Activated naive CD4-positive, alpha-beta T cell treated with anti-CD3 and anti-CD28 coated beads for 36 hours (primary cell): ENCODE data around the gene MAP7D1. TPM values are rescaled to one million over a fixed set of nuclear protein-coding genes. Genes with fewer than 3 reads are reported as not detected.
A peak's percentile ranks its signal among the peaks of the same experiment; 100 is the strongest.

Source experiments
- CTCF ChIA-PET: fragments of 350-600 bp; sonication (Branson Sonifier 250); formaldehyde crosslinking; loops from one replicate; lab custom pipeline; 2021; ENCODE audit warnings: antibody characterized with exemption; lab: Charles Lee
- DNase-seq: peaks from one replicate; pipeline ENCODE4 v3.0.0-alpha.2; 2020
- H3K27ac Mint-ChIP-seq: one replicate; pipeline ENCODE4 v1.8.0; 2021; ENCODE audit warnings: mild to moderate bottlenecking, mixed read lengths
- H3K27me3 Mint-ChIP-seq: one replicate; pipeline ENCODE4 v1.8.0; 2021; ENCODE audit warnings: low read depth, mixed read lengths
- H3K36me3 Mint-ChIP-seq: one replicate; pipeline ENCODE4 v1.8.0; 2021; ENCODE audit warnings: low read depth, mixed read lengths
- H3K4me1 Mint-ChIP-seq: one replicate; pipeline ENCODE4 v1.8.0; 2021; ENCODE audit warnings: low read depth, mixed read lengths
- H3K4me3 Mint-ChIP-seq: one replicate; pipeline ENCODE4 v1.8.0; 2021; ENCODE audit warnings: mild to moderate bottlenecking, moderate library complexity, mixed read lengths
- H3K9me3 Mint-ChIP-seq: one replicate; pipeline ENCODE4 v1.8.0; 2021; ENCODE audit warnings: mixed read lengths
- intact Hi-C: fragments of 100-400 bp; cut with micrococcal nuclease; formaldehyde crosslinking; loops from one replicate; pipeline ENCODE4 v1.15.1; 2023
- total RNA-seq, 2 experiments: library from RNA; stranded (reverse); gene quantifications; one replicate each; pipeline ENCODE4 v1.2.3, GENCODE V29; 2021

The MAP7D1 gene
- total RNA-seq, 2 experiments from 2014 or later, result 106 TPM

- Mint-ChIP-seq H3K36me3 (peaks cover 20% of the 10 kb centered on the region), H3K9me3 (no peaks in the 10 kb centered on the region), H3K4me3 (no peak overlapping the region), H3K27me3 (no peaks in the 10 kb centered on the region), H3K4me1 (peaks cover 60% of the 10 kb centered on the region), H3K27ac (no peak overlapping the region)
- intact Hi-C loops, result no loop called here
- DNase-seq, result no peak
- CTCF ChIA-PET, result interaction anchor here (0.6 to 5.8 kb wide), 5 partner anchors 13 to 209 kb away, joined by 4 to 75 read pairs (median 8); partner anchors contain the start of gene TRAPPC3
Observed at GRCh38 chr1:36163426-36163825, 7.5 kb downstream of the MAP7D1 start.

GRCh38 chr1:36164361-36164760 is 8.4 kb downstream of the MAP7D1 start:
- intact Hi-C loops, result no loop called here
- Mint-ChIP-seq H3K9me3 (no peaks in the 10 kb centered on the region), H3K4me3 (no peak overlapping the region), H3K36me3 (peaks cover 20% of the 10 kb centered on the region), H3K27ac (no peak overlapping the region), H3K27me3 (no peaks in the 10 kb centered on the region), H3K4me1 (peaks cover 55% of the 10 kb centered on the region)
- DNase-seq, result no peak
- CTCF ChIA-PET, result interaction anchor here (1.1 to 5.8 kb wide), 2 partner anchors 14 to 23 kb away, joined by 4 to 75 read pairs; partner anchors contain the start of gene TRAPPC3

GRCh38 chr1:36165145-36165544 is 9.2 kb downstream of the MAP7D1 start:
- H3K9me3 Mint-ChIP-seq, result no peaks in the 10 kb centered on the region

GRCh38 chr1:36166136-36166535 is 10.2 kb downstream of the MAP7D1 start:
- DNase-seq, result no peak
- no peaks in the 10 kb centered on the region for H3K9me3 Mint-ChIP-seq
- H3K27ac Mint-ChIP-seq, result peak overlapping the region; percentile 57
- CTCF ChIA-PET, result interaction anchor here (1.5 kb wide), 1 partner anchor 120 kb away, joined by 3 read pairs; no protein-coding TSS in a partner anchor
- no peaks in the 10 kb centered on the region for H3K27me3 Mint-ChIP-seq
- peaks cover 46% of the 10 kb centered on the region for H3K4me1 Mint-ChIP-seq
- peaks cover 18% of the 10 kb centered on the region for H3K36me3 Mint-ChIP-seq
- intact Hi-C loops, result no loop called here
- no peak overlapping the region for H3K4me3 Mint-ChIP-seq

More at GRCh38 chr1:36165145-36165544, 9.2 kb downstream of the MAP7D1 start:
- Mint-ChIP-seq H3K36me3 (peaks cover 20% of the 10 kb centered on the region), H3K27ac (no peak overlapping the region), H3K4me3 (no peak overlapping the region), H3K4me1 (peaks cover 49% of the 10 kb centered on the region), H3K27me3 (no peaks in the 10 kb centered on the region)
- intact Hi-C loops, result no loop called here
- CTCF ChIA-PET, result interaction anchor here (1.1 kb wide), 1 partner anchor 23 kb away, joined by 4 read pairs; no protein-coding TSS in a partner anchor
- no peak for DNase-seq

- peaks cover 13% of the 10 kb centered on the region for H3K36me3 Mint-ChIP-seq
- DNase-seq, result no peak
- H3K27ac Mint-ChIP-seq, result peak overlapping the region; percentile 26
- no peaks in the 10 kb centered on the region for H3K9me3 Mint-ChIP-seq
- intact Hi-C loops, result no loop called here
- H3K4me1 Mint-ChIP-seq, result peaks cover 37% of the 10 kb centered on the region
- H3K4me3 Mint-ChIP-seq, result no peak overlapping the region
- CTCF ChIA-PET, result interaction anchor here (0.9 to 1.5 kb wide), 2 partner anchors 17 to 119 kb away, joined by 3 read pairs; no protein-coding TSS in a partner anchor
- H3K27me3 Mint-ChIP-seq, result no peaks in the 10 kb centered on the region
Observed at GRCh38 chr1:36166938-36167905, 11.3 kb downstream of the MAP7D1 start.

- no peaks in the 10 kb centered on the region for H3K9me3 Mint-ChIP-seq
- peaks cover 20% of the 10 kb centered on the region for H3K36me3 Mint-ChIP-seq
- H3K4me3 Mint-ChIP-seq, result no peak overlapping the region
- CTCF ChIA-PET, result interaction anchor here (0.7 kb wide), 1 partner anchor 18 kb away, joined by 3 read pairs; no protein-coding TSS in a partner anchor
- no peak for DNase-seq
- peak overlapping the region; percentile 14 for H3K27ac Mint-ChIP-seq
- intact Hi-C loops, result no loop called here
- no peaks in the 10 kb centered on the region for H3K27me3 Mint-ChIP-seq
- H3K4me1 Mint-ChIP-seq, result peaks cover 36% of the 10 kb centered on the region
Observed at GRCh38 chr1:36168514-36168913, 12.6 kb downstream of the MAP7D1 start.

- Mint-ChIP-seq H3K9me3 (no peaks in the 10 kb centered on the region), H3K36me3 (peaks cover 25% of the 10 kb centered on the region), H3K27ac (peak overlapping the region; percentile 22), H3K4me3 (no peak overlapping the region), H3K4me1 (peaks cover 31% of the 10 kb centered on the region), H3K27me3 (no peaks in the 10 kb centered on the region)
- intact Hi-C loops, result no loop called here
- no peak for DNase-seq
- CTCF ChIA-PET, result interaction anchor here (0.6 to 1.5 kb wide), 8 partner anchors 10 to 856 kb away, joined by 3 to 7 read pairs (median 3); partner anchors contain the start of gene TRAPPC3
Observed at GRCh38 chr1:36170643-36171412, 14.9 kb downstream of the MAP7D1 start.

- Mint-ChIP-seq H3K27me3 (no peaks in the 10 kb centered on the region), H3K9me3 (no peaks in the 10 kb centered on the region), H3K36me3 (peaks cover 23% of the 10 kb centered on the region), H3K4me3 (no peak overlapping the region), H3K27ac (peak overlapping the region; percentile 18), H3K4me1 (peaks cover 18% of the 10 kb centered on the region)
- CTCF ChIA-PET, result interaction anchor here (1.0 to 1.5 kb wide), 2 partner anchors 16 kb away, joined by 4 to 7 read pairs; no protein-coding TSS in a partner anchor
- DNase-seq, result no peak
- intact Hi-C loops, result no loop called here
Observed at GRCh38 chr1:36172017-36172747, 16.2 kb downstream of the MAP7D1 start.

GRCh38 chr1:36172983-36173382 is 17.0 kb downstream of the MAP7D1 start:
- Mint-ChIP-seq H3K27me3 (no peaks in the 10 kb centered on the region), H3K36me3 (peaks cover 27% of the 10 kb centered on the region), H3K9me3 (no peaks in the 10 kb centered on the region), H3K4me3 (no peak overlapping the region), H3K27ac (peak overlapping the region; percentile 71), H3K4me1 (peaks cover 17% of the 10 kb centered on the region)
- DNase-seq, result no peak
- intact Hi-C loops, result no loop called here
- CTCF ChIA-PET, result interaction anchor here (1.0 kb wide), 1 partner anchor 15 kb away, joined by 4 read pairs; no protein-coding TSS in a partner anchor

GRCh38 chr1:36174713-36175112 is 18.8 kb downstream of the MAP7D1 start:
- no peak overlapping the region for H3K27ac Mint-ChIP-seq
- H3K36me3 Mint-ChIP-seq, result peaks cover 28% of the 10 kb centered on the region
- H3K4me1 Mint-ChIP-seq, result peaks cover 14% of the 10 kb centered on the region
- H3K9me3 Mint-ChIP-seq, result no peaks in the 10 kb centered on the region
- H3K4me3 Mint-ChIP-seq, result no peak overlapping the region
- no peaks in the 10 kb centered on the region for H3K27me3 Mint-ChIP-seq
- intact Hi-C loops, result no loop called here
- DNase-seq, result no peak
- CTCF ChIA-PET, result no interaction called here
